Measurements from ENCODE around the gene ZNF487.
"Not testable (repeated sequence)": the region's sequence is repeated elsewhere in the genome, so short reads cannot be mapped to it uniquely, and the experiment has no call there.

The ZNF487 gene

DNA sequence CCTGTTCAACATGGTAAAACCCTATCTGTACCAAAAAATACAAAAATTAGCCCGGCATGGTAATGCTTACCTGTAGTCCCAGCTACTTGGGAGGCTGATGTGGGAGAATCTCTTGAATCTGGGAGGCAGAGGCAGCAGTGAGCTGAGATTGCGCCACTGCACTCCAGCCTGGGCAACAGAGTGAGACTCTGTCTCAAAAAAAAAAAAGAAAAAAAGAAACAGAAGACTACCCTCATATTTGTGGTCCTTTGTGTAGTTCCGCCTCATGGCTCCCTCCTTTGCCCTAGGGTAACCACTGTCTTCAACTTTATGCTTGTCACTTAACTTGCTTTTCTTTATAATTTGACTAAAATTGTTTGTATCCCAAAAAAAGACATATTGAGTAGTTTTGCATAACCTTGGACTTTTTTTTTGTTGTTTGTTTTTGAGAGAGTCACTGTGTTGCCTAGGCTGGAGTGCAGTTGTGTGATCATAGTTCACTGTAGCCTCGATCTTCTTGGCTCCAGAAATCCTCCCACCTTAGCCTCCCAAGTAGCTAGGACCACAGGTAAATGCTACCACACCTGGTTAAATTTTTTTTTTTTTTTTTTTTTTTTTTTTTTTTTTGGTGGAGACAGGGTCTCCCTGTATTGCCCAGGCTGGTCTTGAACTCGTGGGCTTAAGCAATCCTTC lies 3.7 kb downstream of the ZNF487 start:
- DNase-seq: no peak

DNA sequence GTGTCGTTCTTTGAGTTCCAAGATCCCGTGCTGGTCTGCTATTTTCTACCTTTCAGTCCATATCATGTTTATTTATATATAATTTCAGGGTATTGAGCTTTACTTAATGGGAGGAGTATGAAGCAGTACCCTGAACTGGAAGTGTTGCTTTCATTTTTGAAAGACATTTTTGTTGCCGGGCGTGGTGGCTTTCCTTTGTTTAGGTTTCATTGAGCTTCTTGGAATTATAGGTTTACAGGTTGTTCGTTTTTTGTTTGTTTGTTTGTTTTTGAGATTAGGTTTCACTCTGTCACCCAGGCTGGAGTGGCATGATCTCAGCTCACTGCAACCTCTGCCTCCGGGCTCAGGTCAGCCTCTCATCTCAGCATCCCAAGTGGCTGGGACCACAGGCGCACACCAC lies 7.4 kb downstream of the ZNF487 start:
- DNase-seq: no peak

DNA sequence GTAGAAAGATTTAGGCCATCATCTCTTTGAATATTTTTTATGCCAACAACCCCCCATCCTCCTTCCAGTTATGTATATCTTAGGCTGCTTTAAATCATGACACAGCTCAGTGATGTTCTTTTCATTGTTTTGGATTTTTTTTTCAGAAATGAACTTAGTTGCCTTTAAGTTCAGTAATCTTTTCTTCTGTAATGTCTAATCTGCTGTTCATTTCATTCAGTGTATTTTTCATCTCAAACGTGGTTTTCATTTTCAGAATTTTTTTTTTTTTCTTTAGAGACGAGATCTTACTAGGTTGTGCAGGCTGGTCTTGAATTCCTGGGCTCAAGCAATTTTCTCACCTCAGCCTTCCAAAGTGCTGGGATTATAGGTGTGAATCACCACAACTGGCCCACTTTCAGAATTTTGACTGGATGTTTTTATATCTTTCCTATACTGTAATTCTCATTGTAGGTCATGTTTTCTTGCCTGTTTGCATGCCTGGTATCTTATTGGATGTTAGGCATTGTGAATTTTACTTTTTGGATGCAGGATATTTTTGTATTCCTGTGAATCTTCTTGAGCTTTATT lies 8.1 kb downstream of the ZNF487 start:
- no peak for DNase-seq

DNA sequence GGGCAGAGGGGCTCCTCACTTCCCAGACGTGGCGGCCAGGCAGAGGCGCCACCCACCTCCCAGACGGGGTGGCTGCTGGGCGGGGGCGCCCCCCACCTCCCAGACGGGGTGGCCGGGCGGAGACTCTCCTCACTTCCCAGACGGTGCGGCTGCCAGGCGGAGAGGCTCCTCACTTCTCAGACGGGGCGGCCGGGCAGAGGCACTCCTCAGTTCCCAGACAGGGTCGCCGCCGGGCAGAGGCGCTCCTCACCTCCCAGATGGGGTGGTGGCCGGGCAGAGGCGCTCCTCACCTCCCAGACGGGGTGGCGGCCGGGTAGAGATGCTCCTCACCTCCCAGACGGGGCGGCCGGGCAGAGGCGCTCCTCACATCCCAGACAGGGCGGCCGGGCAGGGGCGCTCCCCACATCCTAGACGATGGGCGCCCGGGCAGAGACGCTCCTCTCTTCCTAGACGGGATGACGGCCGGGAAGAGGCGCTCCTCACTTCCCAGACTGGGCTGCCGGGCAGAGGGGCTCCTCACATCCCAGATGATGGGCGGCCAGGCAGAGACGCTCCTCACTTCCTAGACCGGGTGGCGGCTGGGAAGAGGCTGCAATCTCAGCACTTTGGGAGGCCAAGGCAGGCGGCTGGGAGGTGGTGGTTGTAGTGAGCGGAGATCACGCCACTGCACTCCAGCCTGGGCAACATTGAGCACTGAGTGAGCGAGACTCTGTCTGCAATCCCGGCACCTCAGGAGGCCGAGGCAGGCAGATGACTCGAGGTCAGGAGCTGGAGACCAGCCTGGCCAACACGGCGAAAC lies 9.5 kb downstream of the ZNF487 start:
- not testable (repeated sequence) for DNase-seq

DNA sequence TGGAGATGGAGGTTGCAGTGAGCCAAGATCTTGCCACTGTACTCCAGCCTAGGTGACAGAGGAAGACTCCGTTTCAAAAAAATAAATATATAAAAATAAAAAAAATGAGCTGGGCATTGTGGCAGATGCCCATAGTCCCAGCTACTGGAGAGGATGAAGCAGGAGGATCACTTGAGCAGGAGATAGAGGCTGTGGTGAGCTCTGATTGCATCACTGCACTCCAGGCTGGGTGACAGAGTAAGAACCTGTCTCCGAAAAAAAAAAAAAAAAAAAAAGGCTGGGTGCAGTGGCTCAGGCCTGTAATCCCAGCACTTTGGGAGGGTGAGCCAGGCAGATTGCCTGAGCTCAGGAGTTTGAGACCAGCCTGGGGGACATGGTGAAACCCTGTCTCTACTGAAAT lies 11.8 kb downstream of the ZNF487 start:
- no peak for DNase-seq

DNA sequence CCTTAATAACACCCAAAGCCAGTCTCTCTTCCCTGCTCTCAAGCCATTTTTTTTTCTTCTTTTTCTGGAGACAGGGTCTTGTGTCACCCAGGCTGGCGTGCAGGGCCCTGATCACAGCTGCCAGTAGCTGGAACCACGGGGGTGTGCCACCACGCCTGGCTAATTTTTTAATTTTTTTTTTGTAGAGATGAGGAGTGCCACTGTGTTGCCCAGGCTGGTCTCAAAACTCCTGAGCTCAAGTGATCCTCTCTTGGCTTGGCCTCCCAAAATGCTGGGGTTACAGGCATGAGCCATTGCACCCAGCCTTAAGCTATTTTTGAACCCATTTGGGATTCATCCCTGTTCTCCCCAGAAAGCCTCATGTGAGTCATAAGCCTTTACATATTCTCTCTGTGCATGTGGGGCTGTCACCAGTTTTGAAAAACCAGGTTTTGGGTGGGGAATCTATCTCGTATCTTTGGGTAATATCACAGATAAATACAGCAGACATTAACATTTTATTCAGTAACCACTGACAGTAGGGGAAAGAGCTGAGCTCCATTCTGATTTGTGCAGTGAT lies 15.5 kb downstream of the ZNF487 start:
- DNase-seq: no peak

DNA sequence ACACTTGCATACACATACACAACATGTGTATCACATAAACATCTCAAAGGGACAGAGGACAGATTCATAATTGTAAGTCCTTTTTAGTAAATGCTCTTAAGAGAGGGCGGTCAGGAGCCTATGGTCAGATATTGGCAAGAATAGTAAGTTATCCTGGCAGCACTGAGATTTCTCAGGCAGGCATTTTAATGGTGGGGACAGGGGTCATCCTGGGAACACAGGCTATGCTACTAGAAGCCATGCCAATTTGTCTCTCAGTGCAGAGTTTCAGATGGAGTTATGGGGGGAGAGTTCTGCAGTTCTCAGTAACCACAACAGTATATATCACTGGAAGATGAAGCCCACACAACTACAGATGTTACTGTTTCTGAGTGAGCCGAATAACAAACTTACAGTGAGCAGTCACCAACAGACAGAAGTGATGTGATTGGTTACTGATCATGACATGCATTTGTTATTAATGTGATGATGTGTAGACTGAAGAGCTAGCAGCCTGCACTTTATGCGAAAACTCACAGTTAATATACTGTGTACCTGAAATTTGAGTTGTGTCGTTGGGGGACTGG lies 16.4 kb downstream of the ZNF487 start:
- peak; percentile 32 for DNase-seq

DNA sequence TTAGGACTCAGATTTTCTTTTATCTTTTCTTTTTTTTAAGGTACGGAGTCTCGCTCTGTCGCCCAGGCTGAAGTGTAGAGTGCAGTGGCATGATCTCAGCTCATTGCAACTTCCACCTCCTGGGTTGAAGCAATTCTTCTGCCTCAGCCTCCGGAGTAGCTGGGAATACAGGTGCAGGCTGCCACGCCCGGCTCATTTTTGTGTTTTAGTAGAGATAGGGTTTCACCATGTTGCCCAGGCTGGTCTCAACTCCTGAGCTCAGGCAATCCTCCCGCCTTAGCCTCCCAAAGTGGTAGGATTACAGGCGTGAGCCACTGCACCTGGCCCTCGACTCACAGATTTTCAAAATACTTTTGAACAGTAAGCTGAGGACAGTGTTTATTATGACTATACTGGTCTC lies 17.1 kb downstream of the ZNF487 start:
- DNase-seq: not testable (repeated sequence)

DNA sequence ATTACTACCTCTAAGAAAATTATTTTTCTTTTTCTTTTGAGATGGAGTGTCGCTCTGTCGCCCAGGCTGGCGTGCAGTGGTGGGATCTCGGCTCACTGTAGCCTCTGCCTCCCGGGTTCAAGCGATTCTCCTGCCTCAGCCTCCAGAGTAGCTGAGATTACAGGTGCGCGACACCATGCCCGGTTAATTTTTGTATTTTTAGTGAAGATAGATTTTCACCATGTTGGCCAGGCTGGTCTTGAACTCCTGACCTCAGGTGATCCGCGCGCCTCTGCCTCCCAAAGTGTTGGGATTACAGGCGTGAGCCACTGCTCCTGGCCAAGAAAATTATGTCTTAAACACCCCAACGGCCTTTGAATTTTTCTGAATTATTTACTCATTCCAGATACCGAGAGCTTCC lies 19.6 kb downstream of the ZNF487 start:
- DNase-seq: not testable (repeated sequence)

DNA sequence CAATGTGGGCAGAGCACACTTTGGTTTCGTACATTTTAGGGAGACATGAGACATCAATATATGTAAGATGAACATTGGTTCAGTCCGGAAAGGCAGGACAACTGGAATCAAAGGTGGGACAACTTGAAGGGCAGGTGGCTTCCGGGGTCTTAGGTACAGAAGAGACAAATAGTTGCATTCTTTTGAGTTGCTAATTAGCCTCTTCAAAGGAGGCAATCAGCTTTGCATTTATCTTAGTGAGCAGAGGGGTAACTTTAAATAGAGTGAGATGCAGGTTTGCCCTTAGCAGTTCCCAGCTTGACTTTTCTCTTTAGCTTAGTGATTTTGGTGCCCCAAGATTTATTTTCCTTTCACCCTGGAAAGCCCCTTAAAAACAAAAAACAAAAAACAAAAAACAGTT lies 21.3 kb downstream of the ZNF487 start:
- no peak for DNase-seq

DNA sequence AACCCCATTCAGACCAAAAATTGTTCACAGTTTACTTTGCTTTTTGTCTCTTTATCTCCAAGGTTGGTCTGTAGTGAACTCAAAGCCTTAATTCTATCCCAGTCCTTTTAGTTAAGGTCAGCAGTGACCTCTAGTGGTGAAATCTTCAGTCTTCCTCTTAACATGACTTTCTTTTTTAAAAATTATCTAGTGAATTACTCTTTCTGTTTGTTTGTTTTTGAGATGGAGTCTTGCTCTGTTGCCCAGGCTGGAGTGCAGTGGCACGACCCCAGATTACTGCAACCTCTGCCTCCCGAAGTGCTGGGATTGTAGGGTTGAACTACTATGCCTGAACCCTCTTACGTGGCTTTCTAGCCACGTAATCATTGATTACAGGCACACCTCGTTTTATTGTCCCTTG lies 25.0 kb downstream of the ZNF487 start:
- DNase-seq: peak; percentile 82

DNA sequence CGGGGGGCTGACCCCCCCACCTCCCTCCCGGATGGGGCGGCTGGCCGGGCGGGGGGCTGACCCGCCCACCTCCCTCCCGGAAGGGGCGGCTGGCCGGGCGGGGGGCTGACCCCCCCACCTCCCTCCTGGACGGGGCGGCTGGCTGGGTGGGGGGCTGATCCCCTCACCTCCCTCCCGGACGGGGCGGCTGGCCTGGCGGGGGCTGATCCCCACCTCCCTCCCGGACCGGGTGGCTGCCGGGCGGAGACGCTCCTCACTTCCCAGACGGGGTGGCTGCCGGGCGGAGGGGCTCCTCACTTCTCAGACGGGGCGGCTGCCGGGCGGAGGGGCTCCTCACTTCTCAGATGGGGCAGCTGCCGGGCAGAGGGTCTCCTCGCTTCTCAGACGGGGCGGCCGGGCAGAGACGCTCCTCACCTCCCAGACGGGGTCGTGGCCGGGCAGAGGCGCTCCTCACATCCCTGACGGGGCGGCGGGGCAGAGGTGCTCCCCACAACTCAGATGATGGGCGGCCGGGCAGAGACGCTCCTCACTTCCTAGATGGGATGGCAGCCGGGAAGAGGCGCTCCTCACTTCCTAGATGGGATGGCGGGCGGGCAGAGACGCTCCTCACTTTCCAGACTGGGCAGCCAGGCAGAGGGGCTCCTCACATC lies 28.3 kb downstream of the ZNF487 start:
- DNase-seq: not testable (repeated sequence)

DNA sequence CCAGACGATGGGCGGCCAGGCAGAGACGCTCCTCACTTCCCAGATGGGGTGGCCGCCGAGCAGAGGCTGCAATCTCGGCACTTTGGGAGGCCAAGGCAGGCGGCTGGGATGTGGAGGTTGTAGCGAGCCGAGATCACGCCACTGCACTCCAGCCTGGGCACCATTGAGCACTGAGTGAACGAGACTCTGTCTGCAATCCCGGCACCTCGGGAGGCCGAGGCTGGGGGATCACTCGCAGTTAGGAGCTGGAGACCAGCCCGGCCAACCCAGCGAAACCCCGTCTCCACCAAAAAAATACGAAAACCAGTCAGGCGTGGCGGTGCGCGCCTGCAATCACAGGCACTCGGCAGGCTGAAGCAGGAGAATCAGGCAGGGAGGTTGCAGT lies 28.8 kb downstream of the ZNF487 start:
- not testable (repeated sequence) for DNase-seq

DNA sequence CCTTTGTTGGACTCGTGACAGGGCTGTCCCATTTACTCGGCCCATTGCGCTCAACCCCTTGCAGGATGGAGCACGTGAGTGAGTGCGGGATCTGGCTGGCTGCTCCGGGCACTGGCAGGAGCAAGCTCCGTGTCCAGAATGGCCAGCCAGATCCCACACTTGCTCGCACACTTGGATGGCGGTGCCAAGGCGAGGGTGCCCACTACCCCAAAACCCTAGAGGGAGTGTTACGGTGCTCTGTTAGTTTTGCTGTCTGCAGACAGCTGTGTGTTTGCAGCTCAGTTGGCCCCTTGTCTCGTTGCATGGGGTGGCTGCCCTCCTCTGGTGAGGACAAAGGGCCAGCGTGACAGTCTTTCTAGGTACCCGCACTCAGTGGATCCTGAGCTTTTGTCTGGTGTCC lies 34.2 kb downstream of the ZNF487 start:
- DNase-seq: no peak

DNA sequence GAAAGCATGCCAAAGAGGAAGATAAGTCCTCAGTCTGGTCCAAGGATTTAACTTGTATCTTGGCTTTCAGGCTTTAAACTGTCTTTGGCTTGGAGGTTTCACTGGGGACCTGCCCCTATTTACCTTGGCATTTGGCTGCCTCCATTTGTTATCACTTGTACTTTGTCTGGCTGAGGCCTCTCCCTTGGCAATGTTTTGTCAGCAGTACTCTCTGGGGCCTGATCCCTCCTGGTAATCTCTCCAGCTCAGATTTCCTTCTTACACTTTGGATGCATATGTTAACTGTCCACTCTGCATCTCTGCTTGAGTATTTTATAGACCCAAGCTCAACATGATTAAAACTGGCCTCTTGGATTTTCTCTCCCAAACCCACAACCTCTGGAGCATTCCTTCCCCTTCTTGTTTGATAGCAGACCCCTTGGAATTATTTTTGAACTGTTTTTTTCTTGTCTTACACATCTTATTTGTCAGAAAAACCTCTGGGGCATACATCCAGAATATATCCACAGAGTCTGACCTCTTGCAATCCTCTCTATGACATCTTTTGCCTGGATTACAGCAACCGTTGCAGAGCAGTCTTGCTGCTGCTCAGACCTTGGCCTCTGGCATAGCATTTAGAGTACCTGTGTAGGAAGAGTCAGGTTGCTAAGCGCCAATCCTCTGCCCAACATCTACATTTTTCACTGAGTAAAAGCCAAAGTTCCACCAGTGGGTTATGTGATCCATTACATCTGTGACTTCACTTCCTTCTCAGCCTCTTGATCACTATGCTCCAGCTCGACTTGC lies 35.2 kb downstream of the ZNF487 start:
- no peak for DNase-seq

DNA sequence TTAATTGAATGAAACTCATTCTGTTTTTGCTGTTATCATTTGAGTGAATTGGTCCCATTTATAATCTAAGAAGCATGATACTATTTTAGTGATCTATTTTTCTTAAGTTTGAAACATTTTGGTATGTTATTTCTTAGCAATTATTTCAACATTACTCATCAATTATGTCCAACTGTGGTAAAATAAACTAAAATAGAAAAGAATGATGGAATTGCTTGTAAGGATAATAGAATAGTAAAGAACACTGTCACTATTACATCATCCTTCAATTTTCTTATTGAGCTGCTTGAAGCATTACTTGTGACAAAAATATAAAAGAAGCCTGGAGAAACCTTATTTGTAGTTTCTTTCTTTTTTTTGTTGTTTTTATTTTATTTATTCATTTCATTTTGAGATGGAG lies 42.4 kb downstream of the ZNF487 start:
- DNase-seq: no peak

DNA sequence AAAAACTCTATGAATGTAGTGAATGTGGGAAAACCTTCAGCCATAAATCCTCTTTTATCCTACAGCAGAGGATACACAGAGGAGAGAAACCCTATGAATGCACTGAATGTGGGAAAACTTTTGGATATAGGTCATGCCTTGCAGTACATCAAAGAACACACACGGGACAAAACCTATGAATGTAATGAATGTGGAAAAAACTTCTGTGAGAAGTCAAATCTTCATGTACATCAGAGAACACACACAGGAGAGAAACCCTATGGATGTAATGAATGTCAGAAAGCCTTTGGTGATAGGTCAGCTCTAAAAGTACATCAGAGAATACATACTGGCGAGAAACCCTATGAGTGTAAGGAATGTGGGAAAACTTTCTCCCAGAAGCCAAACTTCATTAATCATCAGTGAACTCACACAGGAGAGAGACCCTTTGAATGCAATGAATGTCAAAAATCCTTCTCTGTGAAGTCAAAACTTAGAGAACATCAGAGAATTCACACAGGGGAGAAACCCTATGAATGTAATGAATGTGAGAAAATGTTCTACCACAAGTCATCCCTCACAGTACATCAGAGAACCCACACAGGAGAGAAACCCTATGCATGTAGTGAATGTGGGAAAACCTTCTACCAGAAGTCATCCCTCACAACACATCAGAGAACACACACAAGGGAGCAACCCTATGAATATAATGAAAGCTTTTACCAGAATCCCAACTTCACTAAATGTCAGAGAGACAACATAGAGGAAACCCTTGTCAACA lies 45.6 kb downstream of the ZNF487 start:
- no peak for DNase-seq

DNA sequence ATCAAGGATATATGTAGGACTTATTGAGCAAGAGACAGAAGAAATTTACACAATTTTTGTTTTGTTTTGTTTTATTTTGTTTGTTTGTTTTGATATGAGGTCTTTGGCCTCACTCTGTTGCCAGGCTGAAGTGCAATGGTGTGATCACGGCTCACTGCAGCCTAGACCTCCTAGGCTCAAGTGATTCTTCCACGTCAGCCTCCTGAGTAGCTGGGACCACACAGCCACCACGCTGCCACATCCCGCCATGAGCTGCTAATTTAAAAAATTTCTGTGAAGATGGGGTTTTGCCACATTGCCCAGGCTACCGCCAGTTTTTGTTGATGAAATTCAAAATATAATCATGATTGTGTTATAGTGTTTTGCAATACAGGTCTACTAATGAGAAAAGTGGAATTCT lies 54.9 kb downstream of the ZNF487 start:
- DNase-seq: no peak

DNA sequence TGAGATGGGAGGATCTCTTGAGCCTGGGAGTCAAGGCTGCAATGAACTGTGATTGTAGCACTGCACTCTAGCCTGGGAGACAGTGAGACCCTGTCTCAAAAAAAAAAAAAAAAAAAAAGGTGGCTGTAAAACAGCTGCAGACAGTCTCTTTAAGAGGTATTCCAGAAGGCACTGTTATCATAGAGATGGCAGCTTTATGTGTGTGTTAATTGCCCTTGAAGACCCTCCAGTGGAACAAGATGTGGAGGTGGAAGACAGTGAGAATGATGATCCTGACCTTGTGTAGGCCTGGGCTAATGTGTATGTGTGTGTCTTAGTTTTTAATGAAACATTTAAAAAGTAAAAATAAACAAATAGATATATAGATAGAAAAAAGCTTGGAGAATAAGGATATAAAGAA lies 66.0 kb downstream of the ZNF487 start:
- DNase-seq: no peak

DNA sequence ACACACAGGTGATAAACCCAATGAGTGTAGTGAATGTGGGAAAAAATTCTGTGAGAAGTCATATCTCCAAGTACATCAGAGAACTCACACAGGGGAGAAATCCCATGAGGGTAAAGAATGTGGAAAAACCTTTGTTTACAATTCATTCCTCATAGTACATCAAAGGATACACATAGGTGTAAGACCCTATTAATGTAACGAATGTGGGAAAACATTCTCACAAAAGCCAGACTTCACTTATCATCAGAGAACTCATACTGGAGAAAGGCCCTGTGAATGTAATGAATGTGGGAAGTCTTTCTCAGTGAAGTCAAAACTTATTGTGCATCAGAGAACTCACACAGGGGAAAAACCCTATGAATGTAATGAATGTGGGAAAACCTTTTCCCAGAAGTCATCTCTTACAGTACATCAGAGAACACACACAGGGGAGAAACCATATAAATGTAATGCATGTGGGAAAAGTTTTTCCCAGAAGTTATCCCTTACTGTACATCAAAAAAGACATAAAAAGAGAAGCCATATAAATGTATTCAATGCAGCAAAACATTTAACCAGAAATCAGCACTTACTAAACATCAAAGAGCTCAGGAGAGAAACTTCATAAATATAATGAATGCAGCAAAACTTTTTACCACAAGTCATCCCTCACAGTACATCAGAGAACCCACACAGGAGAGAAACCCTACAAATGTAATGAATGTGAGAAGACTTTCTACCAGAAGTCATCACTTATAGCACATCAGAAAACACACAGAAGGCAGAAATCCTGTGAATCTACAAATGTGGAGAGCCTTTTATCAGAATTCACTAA lies 87.7 kb downstream of the ZNF487 start:
- DNase-seq: no peak
